ENCODE results near the gene ITGBL1.

The ITGBL1 gene

DNA sequence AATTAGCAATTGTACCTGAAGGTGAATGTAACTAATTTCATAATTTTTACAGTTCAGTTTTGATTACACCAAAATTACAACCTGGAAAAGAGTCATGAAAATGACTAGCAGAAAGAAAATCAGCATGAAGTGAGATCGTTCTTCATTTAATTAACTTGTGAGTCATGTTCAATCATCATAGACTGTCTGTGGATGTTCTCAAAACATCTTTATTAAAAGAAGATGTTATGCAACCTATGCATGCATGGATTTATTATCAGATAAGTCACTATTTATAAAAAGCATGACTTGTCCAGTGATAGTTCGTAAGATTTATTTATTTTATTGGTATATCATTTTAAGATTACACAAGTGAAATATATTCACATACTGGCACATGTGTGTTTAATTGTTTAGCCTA lies 245.9 kb downstream of the ITGBL1 start:
- DNase-seq (ENCODE audit: low read depth in 2 of 2): no peak

- DNase-seq (ENCODE audit: low read depth in 2 of 2): no peak
Observed at GRCh38 chr13:101700598-101700997, 248.1 kb downstream of the ITGBL1 start.

DNA sequence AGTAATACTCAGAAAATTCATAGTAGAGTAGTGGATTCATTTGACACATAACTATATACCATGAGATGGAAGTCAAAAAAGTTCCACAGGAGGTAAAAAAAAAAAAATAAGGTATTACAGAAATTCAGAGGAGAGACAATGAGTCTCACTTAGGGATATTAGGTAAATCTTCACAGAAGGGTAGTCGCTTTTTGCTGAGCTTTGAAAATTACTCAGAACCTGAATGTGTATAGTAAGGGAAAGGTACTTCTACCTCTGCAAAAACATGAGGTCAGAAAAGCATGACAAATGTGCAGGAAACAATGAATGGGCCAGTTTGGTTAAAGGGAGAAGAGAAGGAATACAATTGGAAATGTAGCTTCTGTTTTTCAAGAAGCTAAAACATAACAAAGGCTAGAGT lies 250.6 kb downstream of the ITGBL1 start:
- no peak for DNase-seq (ENCODE audit: low read depth in 2 of 2)

- no peak for DNase-seq (ENCODE audit: low read depth in 2 of 2)
Observed at GRCh38 chr13:101703838-101704237, 251.4 kb downstream of the ITGBL1 start.

GRCh38 chr13:101706651-101707050 lies 254.2 kb downstream of the ITGBL1 start:
- peak in 1 of 2 donors; percentile 1 for DNase-seq (ENCODE audit: low read depth in 2 of 2)

DNA sequence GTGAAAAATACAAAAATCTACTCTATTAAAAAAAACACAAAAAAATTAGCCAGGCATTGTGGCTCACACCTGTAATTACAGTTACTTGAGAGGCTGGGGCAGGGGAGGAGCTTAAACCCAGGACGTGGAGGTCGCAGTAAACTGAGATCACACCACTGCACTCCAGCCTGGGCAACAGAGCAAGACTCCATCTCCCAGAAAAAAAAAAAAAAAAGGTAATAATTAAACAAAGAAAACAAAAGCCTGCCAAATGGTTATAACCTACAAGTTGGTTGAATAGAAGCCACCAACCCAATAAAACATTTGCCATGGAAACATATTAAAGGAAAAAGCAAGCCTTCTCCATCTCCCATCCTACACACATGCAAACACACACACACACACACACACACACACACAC lies 255.2 kb downstream of the ITGBL1 start:
- DNase-seq (ENCODE audit: low read depth in 2 of 2): no peak

GRCh38 chr13:101708115-101708514 lies 255.6 kb downstream of the ITGBL1 start:
- DNase-seq (ENCODE audit: low read depth in 2 of 2): no peak

DNA sequence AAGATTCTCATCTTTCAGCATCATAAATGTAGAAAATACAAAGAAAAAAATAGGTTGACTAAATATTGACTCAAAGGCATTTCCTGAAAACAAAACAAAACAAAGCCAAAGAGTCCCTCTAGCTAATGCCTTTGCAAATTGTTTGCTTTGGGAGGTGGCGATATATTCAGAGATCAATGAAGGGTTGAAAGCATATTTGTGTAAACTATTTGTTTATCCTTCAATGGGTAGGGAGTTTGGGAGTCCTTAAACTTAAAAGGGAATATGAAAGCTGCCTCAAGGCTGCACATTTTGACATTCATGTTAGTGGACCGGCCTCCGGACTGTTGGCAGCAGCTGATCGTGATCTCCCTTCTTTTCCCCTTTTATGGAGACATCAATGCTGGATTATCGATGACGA lies 257.5 kb downstream of the ITGBL1 start:
- DNase-seq (ENCODE audit: low read depth in 2 of 2): no peak

DNA sequence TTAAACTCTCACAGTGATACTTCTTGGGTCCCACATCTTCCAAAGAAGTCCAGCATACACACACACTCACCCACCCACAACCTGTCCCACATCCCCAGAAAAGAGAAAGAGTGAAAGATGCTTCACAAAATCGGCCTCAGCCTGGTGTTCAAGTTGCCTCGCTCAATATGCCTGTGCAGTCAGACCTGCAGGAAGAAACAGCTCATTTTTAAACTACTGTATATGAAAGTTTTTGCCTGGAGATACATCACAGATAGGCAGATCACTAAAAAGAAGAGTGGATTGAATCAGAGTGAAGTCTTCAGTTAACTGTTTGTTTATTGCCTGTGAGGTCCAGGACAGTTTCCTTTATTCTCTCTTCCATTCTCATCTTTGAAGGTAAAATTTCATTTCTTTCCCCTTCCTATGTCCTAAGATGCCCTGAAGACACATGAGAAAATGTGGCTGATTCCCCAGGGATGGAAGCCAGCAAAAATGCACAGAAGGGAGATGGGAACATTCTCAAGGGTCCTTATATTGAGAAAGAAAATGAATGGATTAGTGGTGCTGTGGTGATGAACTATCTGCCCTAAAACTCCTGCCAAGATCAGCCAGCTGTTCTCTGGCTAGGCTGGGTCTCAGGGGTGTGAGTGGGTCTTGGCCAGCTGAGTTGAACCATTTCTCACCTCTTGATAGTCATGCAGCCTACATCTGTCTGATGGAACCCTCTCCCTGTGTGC lies 259.0 kb downstream of the ITGBL1 start:
- DNase-seq (ENCODE audit: low read depth in 2 of 2): no peak

DNA sequence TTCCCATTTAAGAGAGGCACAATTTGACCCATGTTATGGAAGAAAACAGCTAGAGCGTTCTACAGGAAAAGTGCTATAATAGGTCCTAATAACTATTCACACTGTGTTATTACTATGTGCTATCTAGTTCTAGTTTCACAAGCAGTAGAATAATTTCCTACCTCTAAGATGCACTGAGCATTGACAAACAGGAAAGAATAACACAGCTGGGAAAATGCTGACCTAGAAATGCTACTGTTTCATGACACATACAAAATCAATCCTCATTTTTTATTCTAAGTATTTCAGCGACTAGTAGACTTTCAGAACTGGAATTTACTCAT lies 259.5 kb downstream of the ITGBL1 start:
- DNase-seq (ENCODE audit: low read depth in 2 of 2): no peak

- DNase-seq (ENCODE audit: low read depth in 2 of 2): no peak
Observed at GRCh38 chr13:101714195-101714594, 261.7 kb downstream of the ITGBL1 start.

- no peak for DNase-seq (ENCODE audit: low read depth in 2 of 2)
Observed at GRCh38 chr13:101717353-101717752, 264.9 kb downstream of the ITGBL1 start.

DNA sequence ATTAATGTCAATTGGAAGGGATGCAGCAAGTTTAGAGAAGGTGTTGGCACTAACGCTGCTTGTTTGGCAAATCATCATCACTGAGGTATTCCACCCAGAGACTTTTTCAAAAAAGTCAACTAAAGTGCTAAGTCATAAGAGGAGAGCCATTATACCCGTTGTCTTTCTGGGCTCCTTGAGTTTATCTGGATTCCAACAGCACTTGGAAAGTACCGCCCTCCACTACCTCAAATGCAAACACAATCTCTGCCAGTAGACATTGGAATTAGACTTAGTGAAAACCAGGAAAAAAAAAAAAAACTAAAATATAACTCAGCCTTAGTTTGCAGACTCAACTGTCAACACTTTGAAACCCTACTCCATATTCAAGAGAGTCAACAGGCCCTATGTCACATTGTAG lies 266.0 kb downstream of the ITGBL1 start:
- DNase-seq (ENCODE audit: low read depth in 2 of 2): no peak

GRCh38 chr13:101726681-101727080 lies 274.2 kb downstream of the ITGBL1 start:
- no peak for DNase-seq (ENCODE audit: low read depth in 2 of 2)

DNA sequence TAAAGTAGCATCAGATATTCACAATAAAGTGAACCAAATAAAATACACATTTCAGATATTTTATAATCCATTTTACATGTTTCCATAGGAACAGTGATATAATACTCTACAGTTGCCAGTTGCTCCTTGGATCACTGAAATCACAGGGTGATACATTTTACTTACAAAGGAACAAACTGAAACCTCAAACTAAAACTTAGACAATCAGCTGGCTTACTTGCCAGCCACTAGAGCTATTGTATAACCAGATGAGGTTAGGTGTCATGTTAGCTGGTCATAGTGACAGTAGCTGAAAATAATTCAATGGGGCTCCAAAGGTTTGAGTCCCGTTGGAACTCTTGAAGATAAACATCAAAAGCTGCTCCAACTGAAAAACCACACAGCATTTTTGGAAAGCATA lies 274.6 kb downstream of the ITGBL1 start:
- no peak for DNase-seq (ENCODE audit: low read depth in 2 of 2)

DNA sequence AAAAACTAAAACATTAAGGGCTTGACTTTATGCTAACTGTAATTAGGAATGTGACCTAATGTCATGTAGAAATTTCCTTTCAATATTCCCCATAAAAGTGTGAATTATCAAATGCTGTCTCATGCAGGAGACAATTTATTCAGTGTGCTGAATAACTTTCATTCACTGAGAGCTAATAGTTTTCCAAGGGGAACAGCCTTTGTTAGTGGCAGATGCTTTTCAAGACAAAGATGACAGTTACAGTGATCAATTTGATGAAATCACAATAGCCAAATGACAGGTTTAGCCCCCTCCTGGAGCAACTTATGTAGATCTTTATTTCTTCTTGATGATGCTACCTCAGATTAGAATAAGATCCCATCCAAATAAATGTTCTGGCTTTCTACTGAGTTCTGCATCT lies 275.5 kb downstream of the ITGBL1 start:
- no peak for DNase-seq (ENCODE audit: low read depth in 2 of 2)

GRCh38 chr13:101728615-101729014 lies 276.1 kb downstream of the ITGBL1 start:
- DNase-seq (ENCODE audit: low read depth in 2 of 2): no peak

GRCh38 chr13:101730420-101731000 lies 278.0 kb downstream of the ITGBL1 start:
- DNase-seq (ENCODE audit: low read depth in 2 of 2): no peak

- no peak for DNase-seq (ENCODE audit: low read depth in 2 of 2)
Observed at GRCh38 chr13:101736566-101736965, 284.1 kb downstream of the ITGBL1 start.

GRCh38 chr13:101738336-101738735 lies 285.9 kb downstream of the ITGBL1 start:
- DNase-seq (ENCODE audit: low read depth in 2 of 2): no peak

DNA sequence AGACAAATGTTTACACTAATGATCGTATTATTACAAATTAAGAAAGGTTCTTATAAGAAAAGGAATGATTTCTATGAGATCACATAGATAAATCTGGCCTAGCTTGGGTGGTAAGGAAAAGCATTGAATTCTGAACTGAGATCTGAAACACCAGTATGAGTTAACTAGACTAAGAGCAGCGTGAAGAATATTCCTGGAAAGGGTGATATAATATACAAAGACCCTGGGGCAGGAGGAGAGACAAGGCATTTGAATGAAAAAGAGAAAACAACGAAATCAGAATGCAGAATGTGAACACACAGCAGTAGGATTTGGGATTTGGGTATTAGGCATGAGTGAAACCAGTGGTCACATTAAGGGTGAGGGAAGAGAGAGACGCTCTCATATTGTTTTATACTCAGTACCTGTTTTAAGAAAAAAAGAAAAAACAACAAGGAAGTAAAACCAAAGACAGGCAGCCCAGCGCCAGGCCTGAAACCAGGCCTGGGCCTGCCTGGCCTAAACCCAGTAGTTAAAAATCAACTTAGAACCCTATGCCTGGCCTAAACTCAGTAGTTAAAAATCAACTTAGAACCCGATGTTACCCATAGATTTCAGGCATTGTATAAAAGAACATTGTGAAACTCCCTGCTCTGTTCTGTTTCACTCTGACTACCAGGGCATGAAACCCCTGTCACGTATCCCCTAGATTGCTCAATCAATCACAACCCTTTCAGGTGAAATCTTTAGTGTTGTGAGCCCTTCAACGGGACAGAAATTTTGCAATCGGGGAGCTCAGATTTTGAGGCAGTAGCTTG lies 287.1 kb downstream of the ITGBL1 start:
- no peak for DNase-seq (ENCODE audit: low read depth in 2 of 2)

GRCh38 chr13:101746513-101746912 lies 294.0 kb downstream of the ITGBL1 start:
- DNase-seq (ENCODE audit: low read depth in 2 of 2): no peak

GRCh38 chr13:101747039-101747438 lies 294.6 kb downstream of the ITGBL1 start:
- DNase-seq (ENCODE audit: low read depth in 2 of 2): no peak
